Activated CD4-positive, alpha-beta T cell treated with anti-CD3 and anti-CD28 coated beads, Interleukin-2, amount 10 ng/mL, durations not matched to agents 7 days and 5 days (primary cell): Measurements from ENCODE around the gene ZNF277. TPM values are rescaled to one million over a fixed set of nuclear protein-coding genes. Genes with fewer than 3 reads are reported as not detected.

Source experiments
- CTCF ChIA-PET: fragments of 350-600 bp; sonication (Branson Sonifier 250); formaldehyde crosslinking; loops from one replicate; lab custom pipeline; 2021; ENCODE audit warnings: antibody characterized with exemption; lab: Charles Lee
- POLR2A ChIA-PET: fragments of 350-600 bp; sonication (Branson Sonifier 250); formaldehyde crosslinking; loops from one replicate; lab custom pipeline; 2021; ENCODE audit warnings: antibody characterized with exemption; lab: Charles Lee
- DNase-seq: peaks from one replicate; pipeline ENCODE4 v3.0.0-alpha.2; 2020
- H3K27ac Mint-ChIP-seq: one replicate; pipeline ENCODE4 v1.8.0; 2021; ENCODE audit warnings: mild to moderate bottlenecking, moderate library complexity, mixed read lengths
- H3K27me3 Mint-ChIP-seq: one replicate; pipeline ENCODE4 v1.8.0; 2021; ENCODE audit warnings: mixed read lengths
- H3K36me3 Mint-ChIP-seq: one replicate; pipeline ENCODE4 v1.8.0; 2021; ENCODE audit warnings: low read depth, mixed read lengths
- H3K4me1 Mint-ChIP-seq: one replicate; pipeline ENCODE4 v1.8.0; 2021; ENCODE audit warnings: mixed read lengths
- H3K4me3 Mint-ChIP-seq: one replicate; pipeline ENCODE4 v1.8.0; 2021; ENCODE audit warnings: mild to moderate bottlenecking, moderate library complexity, mixed read lengths
- H3K9me3 Mint-ChIP-seq: one replicate; pipeline ENCODE4 v1.8.0; 2021; ENCODE audit warnings: mixed read lengths
- total RNA-seq, 2 experiments: library from RNA; stranded (reverse); gene quantifications; one replicate each; pipeline ENCODE4 v1.2.3, GENCODE V29; 2021

The ZNF277 gene
- total RNA-seq, 2 experiments from 2014 or later: 21.2 to 21.5 TPM

DNA sequence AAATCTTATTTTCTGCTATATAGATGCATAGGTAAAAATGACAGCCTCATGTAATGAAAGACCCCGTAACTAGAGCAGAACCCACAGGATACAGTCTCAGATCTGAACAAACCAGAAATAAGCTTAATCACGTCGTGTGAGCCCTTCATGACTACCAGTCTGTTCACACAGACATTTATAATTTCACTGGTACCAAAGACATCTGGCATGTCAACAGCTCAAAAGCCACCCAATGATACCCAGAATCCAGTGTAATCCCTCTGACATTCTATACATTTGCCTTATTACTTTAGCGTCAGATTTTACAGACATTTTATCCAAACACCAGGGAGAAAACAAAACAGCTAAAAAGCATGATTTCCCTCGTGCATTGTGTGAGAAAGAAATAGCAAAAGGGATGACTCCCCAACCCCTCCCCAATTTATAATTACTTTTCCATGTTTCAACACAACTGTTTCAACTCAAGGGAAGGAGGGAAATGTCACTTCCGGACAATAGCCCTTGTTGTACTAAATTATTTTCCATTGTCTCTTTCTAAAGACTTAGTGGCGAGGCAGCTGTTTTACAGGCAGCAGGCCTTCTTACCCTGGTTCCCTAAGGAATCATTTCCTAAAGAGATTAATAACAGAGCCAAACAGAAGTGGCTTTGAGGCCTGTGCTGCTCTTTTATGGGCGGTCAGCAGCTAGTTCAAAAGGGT is 33.5 kb upstream of the ZNF277 start:
- ChIA-PET POLR2A (no interaction called here), CTCF (no interaction called here)
- Mint-ChIP-seq H3K4me3 (no peak overlapping the region), H3K36me3 (no peaks in the 10 kb centered on the region), H3K9me3 (no peaks in the 10 kb centered on the region), H3K27me3 (peaks cover 23% of the 10 kb centered on the region), H3K27ac (no peak overlapping the region), H3K4me1 (no peaks in the 10 kb centered on the region)
- no peak for DNase-seq

GRCh38 chr7:112173568-112173905 is 33.0 kb upstream of the ZNF277 start:
- Mint-ChIP-seq H3K36me3 (no peaks in the 10 kb centered on the region), H3K4me1 (no peaks in the 10 kb centered on the region), H3K27ac (no peak overlapping the region), H3K4me3 (no peak overlapping the region), H3K27me3 (peaks cover 24% of the 10 kb centered on the region), H3K9me3 (no peaks in the 10 kb centered on the region)
- ChIA-PET CTCF (no interaction called here), POLR2A (no interaction called here)
- DNase-seq: no peak

GRCh38 chr7:112174192-112174591 is 32.3 kb upstream of the ZNF277 start:
- H3K36me3 Mint-ChIP-seq: no peaks in the 10 kb centered on the region
- H3K4me1 Mint-ChIP-seq: no peaks in the 10 kb centered on the region
- H3K9me3 Mint-ChIP-seq: no peaks in the 10 kb centered on the region
- no peak for DNase-seq
- ChIA-PET CTCF (no interaction called here), POLR2A (no interaction called here)
- H3K27me3 Mint-ChIP-seq: peaks cover 23% of the 10 kb centered on the region
- H3K4me3 Mint-ChIP-seq: no peak overlapping the region
- no peak overlapping the region for H3K27ac Mint-ChIP-seq

GRCh38 chr7:112176241-112176640 is 30.3 kb upstream of the ZNF277 start:
- H3K36me3 Mint-ChIP-seq: no peaks in the 10 kb centered on the region
- H3K9me3 Mint-ChIP-seq: no peaks in the 10 kb centered on the region
- no peak overlapping the region for H3K27ac Mint-ChIP-seq
- DNase-seq: no peak
- H3K4me3 Mint-ChIP-seq: no peak overlapping the region
- CTCF ChIA-PET: no interaction called here
- POLR2A ChIA-PET: no interaction called here
- peaks cover 24% of the 10 kb centered on the region for H3K27me3 Mint-ChIP-seq
- H3K4me1 Mint-ChIP-seq: no peaks in the 10 kb centered on the region

DNA sequence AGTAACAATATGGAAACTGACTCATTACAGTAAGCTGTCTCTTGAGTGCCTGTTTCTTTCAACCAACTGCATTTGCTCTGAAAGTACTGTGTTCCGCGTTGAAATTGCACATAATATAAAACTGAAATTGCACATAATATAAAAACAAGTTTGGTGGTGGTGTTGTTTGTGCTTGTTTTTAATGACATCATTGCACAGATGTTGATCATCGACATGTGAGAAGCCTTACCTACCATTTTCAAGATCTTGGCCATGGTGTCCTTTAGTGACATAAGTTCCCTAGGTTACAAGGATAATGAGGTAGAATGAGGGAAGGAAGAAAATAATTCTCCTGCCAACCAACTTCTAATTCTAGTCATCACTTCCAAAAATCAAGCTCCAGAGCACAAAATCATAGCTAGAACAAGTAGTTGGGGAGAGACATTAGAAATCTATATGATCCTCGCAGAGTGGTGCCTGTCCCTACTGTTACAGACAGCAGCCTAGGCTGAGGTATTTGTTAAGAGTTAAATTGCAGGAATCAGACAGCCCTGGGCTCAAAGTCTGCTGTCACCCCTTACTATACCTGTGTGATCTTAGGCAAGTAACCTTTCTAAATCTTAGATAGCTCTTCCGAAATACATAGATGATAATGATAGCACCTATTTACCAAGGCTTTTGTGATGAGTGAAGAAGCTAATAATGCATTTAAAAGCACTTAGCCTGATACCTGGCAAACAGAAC is 29.6 kb upstream of the ZNF277 start:
- ChIA-PET POLR2A (no interaction called here), CTCF (no interaction called here)
- Mint-ChIP-seq H3K27ac (no peak overlapping the region), H3K4me3 (no peak overlapping the region), H3K36me3 (no peaks in the 10 kb centered on the region), H3K9me3 (no peaks in the 10 kb centered on the region), H3K4me1 (no peaks in the 10 kb centered on the region), H3K27me3 (peaks cover 22% of the 10 kb centered on the region)
- DNase-seq: no peak

DNA sequence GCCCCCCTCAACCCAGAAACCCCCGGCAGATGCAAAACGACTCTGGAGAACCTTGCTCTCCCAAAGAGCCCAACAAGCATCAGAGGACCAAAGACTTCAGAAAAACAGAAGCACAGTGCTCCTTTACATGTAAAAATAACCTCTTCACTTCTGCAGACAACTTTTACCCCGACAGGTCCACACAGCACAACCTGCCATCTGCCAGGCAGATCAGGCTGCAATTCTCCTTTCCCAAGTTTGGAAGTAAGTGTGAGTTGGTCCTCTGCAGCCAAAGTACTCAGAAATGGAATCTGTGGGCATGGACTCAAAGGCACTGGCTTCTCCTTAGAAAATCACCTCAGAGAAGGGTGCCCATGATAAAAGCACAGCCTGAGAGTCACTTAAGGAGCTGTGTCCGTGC is 26.3 kb upstream of the ZNF277 start:
- POLR2A ChIA-PET: no interaction called here
- H3K4me1 Mint-ChIP-seq: no peaks in the 10 kb centered on the region
- no peak overlapping the region for H3K27ac Mint-ChIP-seq
- H3K27me3 Mint-ChIP-seq: peaks cover 17% of the 10 kb centered on the region
- no peak overlapping the region for H3K4me3 Mint-ChIP-seq
- CTCF ChIA-PET: interaction anchor here (1.0 to 1.4 kb wide), 2 partner anchors 8 to 25 kb away, joined by 3 read pairs; no protein-coding TSS in a partner anchor
- no peaks in the 10 kb centered on the region for H3K9me3 Mint-ChIP-seq
- DNase-seq: no peak
- no peaks in the 10 kb centered on the region for H3K36me3 Mint-ChIP-seq

GRCh38 chr7:112182749-112183148 is 23.7 kb upstream of the ZNF277 start:
- H3K9me3 Mint-ChIP-seq: no peaks in the 10 kb centered on the region
- DNase-seq: no peak
- H3K27ac Mint-ChIP-seq: no peak overlapping the region
- no peaks in the 10 kb centered on the region for H3K4me1 Mint-ChIP-seq
- POLR2A ChIA-PET: no interaction called here
- H3K4me3 Mint-ChIP-seq: no peak overlapping the region
- no peaks in the 10 kb centered on the region for H3K36me3 Mint-ChIP-seq
- H3K27me3 Mint-ChIP-seq: peaks cover 12% of the 10 kb centered on the region
- CTCF ChIA-PET: no interaction called here

DNA sequence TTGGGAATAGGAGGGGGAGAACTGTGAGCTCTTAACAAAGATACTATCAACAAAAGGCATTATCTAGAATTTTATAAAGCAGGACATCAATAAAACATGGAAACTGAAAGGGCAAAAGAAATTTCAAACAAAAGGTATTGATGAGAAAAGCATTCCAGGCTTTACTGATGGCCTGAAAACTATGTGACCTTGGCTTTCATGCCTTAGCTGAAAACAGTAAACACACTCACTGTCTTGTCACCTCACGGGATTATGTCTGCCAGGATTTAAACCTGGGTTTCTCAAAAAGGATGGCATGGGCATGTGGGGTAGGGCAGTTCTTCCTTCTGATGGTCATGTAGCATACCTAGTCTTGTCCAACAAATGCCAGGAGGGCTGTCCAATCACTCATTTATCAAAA is 23.2 kb upstream of the ZNF277 start:
- Mint-ChIP-seq H3K4me3 (no peak overlapping the region), H3K36me3 (no peaks in the 10 kb centered on the region), H3K9me3 (no peaks in the 10 kb centered on the region), H3K27me3 (peaks cover 8% of the 10 kb centered on the region), H3K4me1 (no peaks in the 10 kb centered on the region), H3K27ac (no peak overlapping the region)
- POLR2A ChIA-PET: no interaction called here
- CTCF ChIA-PET: no interaction called here
- no peak for DNase-seq

DNA sequence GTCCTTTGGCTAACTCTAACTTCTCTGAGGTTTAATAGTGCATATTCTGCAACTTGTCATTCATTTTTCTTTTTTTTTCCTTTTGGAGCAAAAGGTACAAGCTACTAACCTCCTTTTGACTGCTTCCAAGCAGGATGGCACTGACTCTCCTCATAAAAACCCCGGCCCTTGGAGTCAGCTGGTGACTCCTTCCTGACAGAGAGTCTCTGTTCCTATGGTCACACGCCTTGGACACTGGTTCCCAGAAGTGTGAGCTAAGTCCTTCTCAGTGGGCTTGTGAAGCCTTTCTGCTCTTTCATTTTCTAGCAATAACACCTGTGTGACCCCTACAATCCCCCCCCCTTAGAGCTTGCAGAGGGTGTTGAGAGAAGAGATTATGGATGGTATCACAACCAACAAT is 22.0 kb upstream of the ZNF277 start:
- Mint-ChIP-seq H3K9me3 (no peaks in the 10 kb centered on the region), H3K36me3 (no peaks in the 10 kb centered on the region), H3K4me3 (no peak overlapping the region), H3K27me3 (peaks cover 10% of the 10 kb centered on the region), H3K27ac (no peak overlapping the region), H3K4me1 (no peaks in the 10 kb centered on the region)
- no peak for DNase-seq
- POLR2A ChIA-PET: no interaction called here
- CTCF ChIA-PET: no interaction called here

GRCh38 chr7:112185005-112185834 is 21.3 kb upstream of the ZNF277 start:
- CTCF ChIA-PET: no interaction called here
- Mint-ChIP-seq H3K27ac (no peak overlapping the region), H3K27me3 (peaks cover 7% of the 10 kb centered on the region)

DNA sequence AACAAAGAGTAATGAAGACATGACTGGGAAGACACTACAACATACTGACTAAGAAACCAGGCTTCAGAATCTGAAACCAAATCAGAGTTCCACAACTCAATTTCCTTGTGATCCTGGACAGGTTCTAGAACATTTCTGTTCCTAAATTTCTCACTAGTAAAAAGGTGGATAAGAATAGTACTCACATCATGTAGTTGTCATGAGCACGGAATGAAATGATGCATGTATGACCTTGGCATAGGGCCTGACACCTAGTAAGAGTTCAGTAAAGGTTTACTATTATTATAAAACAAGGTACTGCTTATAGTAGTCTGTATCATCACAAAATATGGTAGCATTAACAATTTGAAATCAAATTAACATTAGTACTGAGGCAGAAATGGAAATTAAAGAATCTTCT is 20.2 kb upstream of the ZNF277 start:
- ChIA-PET POLR2A (no interaction called here), CTCF (no interaction called here)
- Mint-ChIP-seq H3K4me1 (no peaks in the 10 kb centered on the region), H3K36me3 (no peaks in the 10 kb centered on the region), H3K4me3 (no peak overlapping the region), H3K27ac (no peak overlapping the region), H3K9me3 (no peaks in the 10 kb centered on the region), H3K27me3 (peaks cover 5% of the 10 kb centered on the region)
- DNase-seq: no peak

More at GRCh38 chr7:112185005-112185834, 21.3 kb upstream of the ZNF277 start:
- no peaks in the 10 kb centered on the region for H3K36me3 Mint-ChIP-seq
- POLR2A ChIA-PET: no interaction called here
- H3K4me1 Mint-ChIP-seq: no peaks in the 10 kb centered on the region
- DNase-seq: no peak
- no peaks in the 10 kb centered on the region for H3K9me3 Mint-ChIP-seq
- no peak overlapping the region for H3K4me3 Mint-ChIP-seq

GRCh38 chr7:112188257-112188656 is 18.2 kb upstream of the ZNF277 start:
- ChIA-PET CTCF (interaction anchor here (1.1 to 1.3 kb wide), 2 partner anchors 9 to 13 kb away, joined by 3 read pairs; no protein-coding TSS in a partner anchor), POLR2A (no interaction called here)
- Mint-ChIP-seq H3K4me3 (no peak overlapping the region), H3K4me1 (no peaks in the 10 kb centered on the region), H3K27ac (no peak overlapping the region), H3K36me3 (no peaks in the 10 kb centered on the region), H3K27me3 (peaks cover 5% of the 10 kb centered on the region), H3K9me3 (no peaks in the 10 kb centered on the region)
- DNase-seq: no peak

DNA sequence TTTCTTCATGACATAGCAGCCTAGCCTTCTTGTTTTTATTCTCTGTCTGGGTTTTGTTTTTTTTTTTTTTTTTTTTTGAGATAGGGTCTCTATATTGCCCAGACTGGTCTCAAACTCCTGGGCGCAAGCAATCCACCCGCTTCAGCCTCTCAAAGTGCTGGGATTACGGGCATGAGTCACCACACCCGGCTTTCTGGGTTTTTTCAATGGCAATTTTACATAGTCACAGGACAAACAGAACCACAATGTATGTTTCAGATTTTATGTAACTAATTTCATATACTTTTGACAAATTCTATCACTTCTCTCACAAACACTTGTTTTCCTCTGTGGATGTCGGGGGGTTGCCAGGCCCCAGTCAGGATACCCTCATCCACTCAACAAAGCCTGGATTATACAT is 16.8 kb upstream of the ZNF277 start:
- no peak overlapping the region for H3K27ac Mint-ChIP-seq
- peaks cover 12% of the 10 kb centered on the region for H3K27me3 Mint-ChIP-seq
- no peak for DNase-seq
- ChIA-PET CTCF (no interaction called here), POLR2A (no interaction called here)
- no peak overlapping the region for H3K4me3 Mint-ChIP-seq
- H3K36me3 Mint-ChIP-seq: no peaks in the 10 kb centered on the region
- H3K9me3 Mint-ChIP-seq: no peaks in the 10 kb centered on the region
- no peaks in the 10 kb centered on the region for H3K4me1 Mint-ChIP-seq
